ENCODE results near the gene RNF152.

Gene RNF152

DNA sequence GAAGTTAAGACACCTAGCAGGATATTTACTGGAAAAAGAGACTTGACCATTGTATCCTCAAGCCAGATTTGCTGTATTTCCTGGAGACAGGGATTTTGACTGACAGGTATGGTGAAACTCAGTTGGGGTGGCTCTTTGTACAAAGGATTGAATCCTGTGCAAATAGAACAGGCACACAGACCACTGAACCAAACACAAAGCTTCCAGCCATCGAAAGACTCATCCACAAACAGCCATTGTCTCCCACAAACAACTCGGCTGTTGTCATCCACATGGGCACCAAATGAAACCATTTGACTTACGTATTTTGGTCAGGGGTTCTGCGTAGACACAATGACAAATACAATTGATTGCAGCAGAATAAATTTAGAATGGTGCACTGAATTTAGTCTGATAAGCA is 15.9 kb downstream of the RNF152 start:
- no peaks in the 10 kb centered on the region for H3K36me3 ChIP-seq (ENCODE audit: control insufficient read depth, insufficient read depth, low read length)
- TF ChIP-seq, protein P1, sequence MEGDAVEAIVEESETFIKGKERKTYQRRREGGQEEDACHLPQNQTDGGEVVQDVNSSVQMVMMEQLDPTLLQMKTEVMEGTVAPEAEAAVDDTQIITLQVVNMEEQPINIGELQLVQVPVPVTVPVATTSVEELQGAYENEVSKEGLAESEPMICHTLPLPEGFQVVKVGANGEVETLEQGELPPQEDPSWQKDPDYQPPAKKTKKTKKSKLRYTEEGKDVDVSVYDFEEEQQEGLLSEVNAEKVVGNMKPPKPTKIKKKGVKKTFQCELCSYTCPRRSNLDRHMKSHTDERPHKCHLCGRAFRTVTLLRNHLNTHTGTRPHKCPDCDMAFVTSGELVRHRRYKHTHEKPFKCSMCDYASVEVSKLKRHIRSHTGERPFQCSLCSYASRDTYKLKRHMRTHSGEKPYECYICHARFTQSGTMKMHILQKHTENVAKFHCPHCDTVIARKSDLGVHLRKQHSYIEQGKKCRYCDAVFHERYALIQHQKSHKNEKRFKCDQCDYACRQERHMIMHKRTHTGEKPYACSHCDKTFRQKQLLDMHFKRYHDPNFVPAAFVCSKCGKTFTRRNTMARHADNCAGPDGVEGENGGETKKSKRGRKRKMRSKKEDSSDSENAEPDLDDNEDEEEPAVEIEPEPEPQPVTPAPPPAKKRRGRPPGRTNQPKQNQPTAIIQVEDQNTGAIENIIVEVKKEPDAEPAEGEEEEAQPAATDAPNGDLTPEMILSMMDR (IDR thresholded peaks at IDR 0.05; ENCODE audit: insufficient read depth, low read length, poor library complexity, severe bottlenecking), result no peak
- H3K27me3 ChIP-seq (replicated peaks; ENCODE audit: control insufficient read depth, insufficient read depth, low read length), result no peaks in the 10 kb centered on the region; the same call in 1 of the 2 replicates
- DNase-seq (ENCODE audit: extremely low read depth, insufficient read length), result no peak
- no peak overlapping the region for H3K4me3 ChIP-seq (replicated peaks; ENCODE audit: low read depth, low read length)

DNA sequence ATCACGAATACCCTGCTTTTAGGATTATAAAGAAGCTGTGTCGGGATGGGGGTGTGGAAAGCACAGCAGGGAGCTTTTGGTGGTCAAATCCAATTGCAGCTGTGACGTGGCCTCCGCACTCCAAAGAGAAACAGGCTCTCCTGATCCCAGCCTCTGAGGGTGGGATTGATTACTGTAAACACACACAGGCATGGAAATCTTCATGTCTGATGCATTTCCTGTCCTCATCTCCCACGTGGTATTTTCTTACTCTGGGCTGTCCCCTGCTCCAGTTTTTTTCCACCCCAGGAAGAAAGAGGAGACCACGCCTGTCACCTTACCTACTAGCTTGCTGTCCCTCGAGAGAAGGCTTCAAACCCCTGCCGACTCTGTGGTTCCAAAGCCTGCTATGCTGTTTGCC is 22.7 kb downstream of the RNF152 start:
- Histone ChIP-seq H3K4me3 (replicated peaks; ENCODE audit: low read depth, low read length) (no peak overlapping the region), H3K36me3 (ENCODE audit: control insufficient read depth, insufficient read depth, low read length) (no peaks in the 10 kb centered on the region), H3K27me3 (replicated peaks; ENCODE audit: control insufficient read depth, insufficient read depth, low read length) (no peaks in the 10 kb centered on the region; the same call in none of the 2 replicates)
- DNase-seq (ENCODE audit: extremely low read depth, insufficient read length), result no peak
- TF ChIP-seq, protein P1 (IDR thresholded peaks at IDR 0.05; ENCODE audit: insufficient read depth, low read length, poor library complexity, severe bottlenecking), result no peak

GRCh38 chr18:61869636-61870035 is 23.2 kb downstream of the RNF152 start:
- TF ChIP-seq, protein P1 (IDR thresholded peaks at IDR 0.05; ENCODE audit: insufficient read depth, low read length, poor library complexity, severe bottlenecking), result no peak
- no peak for DNase-seq (ENCODE audit: extremely low read depth, insufficient read length)
- no peak overlapping the region for H3K4me3 ChIP-seq (replicated peaks; ENCODE audit: low read depth, low read length)
- H3K36me3 ChIP-seq (ENCODE audit: control insufficient read depth, insufficient read depth, low read length), result no peaks in the 10 kb centered on the region
- no peaks in the 10 kb centered on the region; the same call in none of the 2 replicates for H3K27me3 ChIP-seq (replicated peaks; ENCODE audit: control insufficient read depth, insufficient read depth, low read length)

DNA sequence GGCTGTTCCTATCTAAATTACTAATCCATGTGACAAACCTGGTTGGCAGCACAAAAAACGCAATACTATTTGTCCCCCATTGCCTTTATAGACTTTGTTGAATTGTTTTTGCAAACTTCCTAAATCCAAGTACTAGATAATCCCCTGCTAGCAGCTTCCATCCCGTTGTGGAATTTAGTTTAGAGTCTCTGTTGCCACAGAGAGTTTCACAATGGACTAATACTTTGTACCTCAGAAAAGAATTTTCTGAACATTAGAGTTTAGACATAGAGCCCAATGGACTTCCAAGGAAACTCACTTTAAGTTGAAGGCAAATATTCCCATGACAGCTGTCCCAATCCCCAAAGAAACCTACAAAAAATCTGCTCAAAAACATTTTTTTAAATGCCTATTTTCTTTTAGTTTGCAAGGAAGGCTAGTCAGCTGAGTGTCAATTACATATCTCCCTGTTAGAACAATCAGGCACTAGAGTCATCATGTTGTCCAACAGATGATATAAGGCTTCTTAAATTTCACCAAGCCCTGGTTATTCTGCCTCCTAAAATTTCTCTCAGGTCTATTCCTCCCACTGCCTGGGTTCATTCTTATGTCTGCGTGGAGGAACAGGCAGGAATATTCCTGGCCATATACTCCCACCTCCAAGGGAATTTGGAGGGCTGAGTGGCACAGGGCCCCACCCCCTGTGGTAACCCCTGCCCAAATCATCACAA is 27.2 kb downstream of the RNF152 start:
- no peaks in the 10 kb centered on the region; the same call in none of the 2 replicates for H3K27me3 ChIP-seq (replicated peaks; ENCODE audit: control insufficient read depth, insufficient read depth, low read length)
- TF ChIP-seq, protein P1 (IDR thresholded peaks at IDR 0.05; ENCODE audit: insufficient read depth, low read length, poor library complexity, severe bottlenecking), result no peak
- no peak for DNase-seq (ENCODE audit: extremely low read depth, insufficient read length)
- no peak overlapping the region for H3K4me3 ChIP-seq (replicated peaks; ENCODE audit: low read depth, low read length)
- H3K36me3 ChIP-seq (ENCODE audit: control insufficient read depth, insufficient read depth, low read length), result no peaks in the 10 kb centered on the region

DNA sequence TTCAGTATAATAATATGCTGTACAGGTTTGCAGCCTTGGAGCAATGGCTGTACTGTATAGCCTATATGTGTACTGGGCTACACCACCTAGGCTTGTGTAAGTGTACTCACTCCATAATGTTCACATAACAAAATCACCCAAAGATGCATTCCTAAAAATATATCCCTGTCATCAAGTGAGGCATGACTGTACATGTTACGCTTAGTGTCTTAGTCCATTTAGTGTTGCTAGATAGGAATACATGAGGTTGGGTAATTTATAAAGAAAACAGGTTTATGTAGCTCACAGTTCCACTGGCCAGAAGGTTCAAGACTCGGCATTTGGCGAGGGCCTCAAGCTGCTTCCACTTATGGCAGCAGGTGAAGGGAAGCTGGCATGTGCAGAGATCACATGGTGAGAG is 31.4 kb downstream of the RNF152 start:
- TF ChIP-seq, protein P1 (IDR thresholded peaks at IDR 0.05; ENCODE audit: insufficient read depth, low read length, poor library complexity, severe bottlenecking), result no peak
- no peak overlapping the region for H3K4me3 ChIP-seq (replicated peaks; ENCODE audit: low read depth, low read length)
- no peak for DNase-seq (ENCODE audit: extremely low read depth, insufficient read length)

More for the DNA sequence above, 31.4 kb downstream of the RNF152 start:
- H3K36me3 ChIP-seq (ENCODE audit: control insufficient read depth, insufficient read depth, low read length), result no peaks in the 10 kb centered on the region
- H3K27me3 ChIP-seq (replicated peaks; ENCODE audit: control insufficient read depth, insufficient read depth, low read length), result no peaks in the 10 kb centered on the region; the same call in 1 of the 2 replicates

Data from GM06990 (cell line).